A549 (cell line): ENCODE results near the gene ROR1.

Experiments
- CBX8 ChIP-seq: fragments of 200-600 bp; sonication (generic); IDR thresholded peaks from 2 replicates; pipeline ENCODE4 v1.6.1; 2016
- CHD2 ChIP-seq: fragments of 150-350 bp; IDR thresholded peaks from 2 replicates; pipeline ENCODE4 v1.6.1; 2014; ENCODE audit warnings: low read length; ENCODE audit not compliant: partially characterized antibody
- HDAC2 ChIP-seq: fragments of 200-600 bp; sonication (generic); IDR thresholded peaks from 2 replicates; pipeline ENCODE4 v1.6.1; 2016
- JUN ChIP-seq, 2 experiments: fragments of >200 bp; sonication (Bioruptor Twin); formaldehyde crosslinking; IDR thresholded peaks; 2 replicates in 1 of 2; 3 replicates in 1 of 2; pipeline ENCODE4 v1.6.1; 2016 to 2017
- KDM1A ChIP-seq: fragments of 200-600 bp; sonication (generic); IDR thresholded peaks from 2 replicates; pipeline ENCODE4 v1.6.1; 2016; ENCODE audit warnings: low read depth, mild to moderate bottlenecking
- NFE2L2 ChIP-seq: fragments of 150-350 bp; conservative IDR thresholded peaks from 2 replicates; pipeline ENCODE4 v1.6.1; 2014; ENCODE audit warnings: low read length
- POLR2A ChIP-seq: IDR thresholded peaks from 2 replicates; pipeline ENCODE4 v1.6.1; 2012; ENCODE audit warnings: mild to moderate bottlenecking, low read length
- SMC3 ChIP-seq: fragments of >200 bp; sonication (Bioruptor Twin); formaldehyde crosslinking; IDR thresholded peaks from 3 replicates; pipeline ENCODE4 v1.6.1; 2018; ENCODE audit warnings: inconsistent platforms
- ZFP36 ChIP-seq: fragments of 450-650 bp; IDR thresholded peaks from 2 replicates; pipeline ENCODE4 v1.6.1; 2014; ENCODE audit warnings: borderline replicate concordance; ENCODE audit not compliant: partially characterized antibody
- TF ChIP-seq, protein P1 (sequence below): fragments of 450-650 bp; IDR thresholded peaks from 2 replicates; pipeline ENCODE4 v1.6.1; 2014; ENCODE audit warnings: antibody characterized with exemption
- TF ChIP-seq, protein P2 (sequence below): fragments of >200 bp; sonication (Bioruptor Twin); formaldehyde crosslinking; IDR thresholded peaks from 3 replicates; pipeline ENCODE4 v1.5.1; 2016
- TF ChIP-seq, protein P3 (sequence below): fragments of >200 bp; sonication (Bioruptor Twin); formaldehyde crosslinking; IDR thresholded peaks from 3 replicates; pipeline ENCODE4 v1.6.1; 2016

DNA sequence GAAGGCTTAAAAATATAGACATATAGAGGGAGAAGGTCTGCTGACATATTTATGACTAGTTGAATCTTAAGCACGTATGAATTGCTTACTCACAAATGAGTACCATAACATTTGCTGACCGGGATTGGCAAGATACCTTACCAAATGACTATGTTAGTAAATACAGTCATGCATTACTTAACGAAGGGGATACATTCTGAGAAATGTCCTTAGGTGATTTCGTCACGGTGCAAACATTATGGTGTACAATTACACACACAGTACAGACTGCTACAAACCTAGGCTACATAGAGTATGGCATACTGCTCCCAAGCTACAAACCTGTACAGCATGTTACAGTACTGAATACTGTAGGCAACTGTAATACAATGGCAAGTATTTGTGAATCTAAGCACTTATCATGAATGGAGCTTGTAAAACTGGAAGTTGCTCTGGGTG is 410.2 kb downstream of the ROR1 start:
- TF ChIP-seq, protein P1, sequence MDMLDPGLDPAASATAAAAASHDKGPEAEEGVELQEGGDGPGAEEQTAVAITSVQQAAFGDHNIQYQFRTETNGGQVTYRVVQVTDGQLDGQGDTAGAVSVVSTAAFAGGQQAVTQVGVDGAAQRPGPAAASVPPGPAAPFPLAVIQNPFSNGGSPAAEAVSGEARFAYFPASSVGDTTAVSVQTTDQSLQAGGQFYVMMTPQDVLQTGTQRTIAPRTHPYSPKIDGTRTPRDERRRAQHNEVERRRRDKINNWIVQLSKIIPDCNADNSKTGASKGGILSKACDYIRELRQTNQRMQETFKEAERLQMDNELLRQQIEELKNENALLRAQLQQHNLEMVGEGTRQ = no peak
- TF ChIP-seq, protein P2, sequence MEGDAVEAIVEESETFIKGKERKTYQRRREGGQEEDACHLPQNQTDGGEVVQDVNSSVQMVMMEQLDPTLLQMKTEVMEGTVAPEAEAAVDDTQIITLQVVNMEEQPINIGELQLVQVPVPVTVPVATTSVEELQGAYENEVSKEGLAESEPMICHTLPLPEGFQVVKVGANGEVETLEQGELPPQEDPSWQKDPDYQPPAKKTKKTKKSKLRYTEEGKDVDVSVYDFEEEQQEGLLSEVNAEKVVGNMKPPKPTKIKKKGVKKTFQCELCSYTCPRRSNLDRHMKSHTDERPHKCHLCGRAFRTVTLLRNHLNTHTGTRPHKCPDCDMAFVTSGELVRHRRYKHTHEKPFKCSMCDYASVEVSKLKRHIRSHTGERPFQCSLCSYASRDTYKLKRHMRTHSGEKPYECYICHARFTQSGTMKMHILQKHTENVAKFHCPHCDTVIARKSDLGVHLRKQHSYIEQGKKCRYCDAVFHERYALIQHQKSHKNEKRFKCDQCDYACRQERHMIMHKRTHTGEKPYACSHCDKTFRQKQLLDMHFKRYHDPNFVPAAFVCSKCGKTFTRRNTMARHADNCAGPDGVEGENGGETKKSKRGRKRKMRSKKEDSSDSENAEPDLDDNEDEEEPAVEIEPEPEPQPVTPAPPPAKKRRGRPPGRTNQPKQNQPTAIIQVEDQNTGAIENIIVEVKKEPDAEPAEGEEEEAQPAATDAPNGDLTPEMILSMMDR = no peak
- TF ChIP-seq ZFP36 (no peak), POLR2A (no peak), SMC3 (no peak), NFE2L2 (no peak), CHD2 (no peak), JUN (IDR thresholded peaks at IDR 0.05) (no peak), CBX8 (no peak), HDAC2 (no peak), KDM1A (no peak)
- TF ChIP-seq, protein P3, sequence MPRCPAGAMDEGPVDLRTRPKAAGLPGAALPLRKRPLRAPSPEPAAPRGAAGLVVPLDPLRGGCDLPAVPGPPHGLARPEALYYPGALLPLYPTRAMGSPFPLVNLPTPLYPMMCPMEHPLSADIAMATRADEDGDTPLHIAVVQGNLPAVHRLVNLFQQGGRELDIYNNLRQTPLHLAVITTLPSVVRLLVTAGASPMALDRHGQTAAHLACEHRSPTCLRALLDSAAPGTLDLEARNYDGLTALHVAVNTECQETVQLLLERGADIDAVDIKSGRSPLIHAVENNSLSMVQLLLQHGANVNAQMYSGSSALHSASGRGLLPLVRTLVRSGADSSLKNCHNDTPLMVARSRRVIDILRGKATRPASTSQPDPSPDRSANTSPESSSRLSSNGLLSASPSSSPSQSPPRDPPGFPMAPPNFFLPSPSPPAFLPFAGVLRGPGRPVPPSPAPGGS = no peak
